Raji (cell line): ENCODE data around the gene TAS1R3.

Source experiments
- POLR2A ChIP-seq: IDR thresholded peaks from 2 replicates; pipeline ENCODE4 v1.6.1; 2011; ENCODE audit warnings: low read depth, low read length, control low read depth; ENCODE audit not compliant: insufficient read depth

The TAS1R3 gene

DNA sequence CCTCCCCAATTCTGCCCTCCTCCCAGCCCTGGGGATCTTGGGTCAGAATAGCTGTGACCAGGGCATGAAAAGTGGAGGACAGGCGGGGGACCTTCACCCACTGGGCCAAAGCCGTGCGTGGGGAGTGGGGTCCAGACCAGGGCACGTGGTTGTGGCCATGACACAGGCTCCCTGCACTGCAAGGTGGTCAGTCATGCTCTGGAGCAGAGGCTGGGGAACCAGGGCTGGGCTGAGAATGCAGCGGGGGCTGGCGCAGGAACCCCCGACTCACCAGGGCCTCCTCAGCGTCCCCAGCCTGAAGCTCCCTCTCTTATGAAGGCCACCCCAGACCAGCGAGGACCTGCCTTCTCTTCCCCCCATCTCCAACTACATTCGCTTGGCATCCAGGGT lies 15.4 kb downstream of the TAS1R3 start:
- no peak for TF ChIP-seq POLR2A

- no peak for TF ChIP-seq POLR2A
Observed at GRCh38 chr1:1347026-1347595, 16.0 kb downstream of the TAS1R3 start.

DNA sequence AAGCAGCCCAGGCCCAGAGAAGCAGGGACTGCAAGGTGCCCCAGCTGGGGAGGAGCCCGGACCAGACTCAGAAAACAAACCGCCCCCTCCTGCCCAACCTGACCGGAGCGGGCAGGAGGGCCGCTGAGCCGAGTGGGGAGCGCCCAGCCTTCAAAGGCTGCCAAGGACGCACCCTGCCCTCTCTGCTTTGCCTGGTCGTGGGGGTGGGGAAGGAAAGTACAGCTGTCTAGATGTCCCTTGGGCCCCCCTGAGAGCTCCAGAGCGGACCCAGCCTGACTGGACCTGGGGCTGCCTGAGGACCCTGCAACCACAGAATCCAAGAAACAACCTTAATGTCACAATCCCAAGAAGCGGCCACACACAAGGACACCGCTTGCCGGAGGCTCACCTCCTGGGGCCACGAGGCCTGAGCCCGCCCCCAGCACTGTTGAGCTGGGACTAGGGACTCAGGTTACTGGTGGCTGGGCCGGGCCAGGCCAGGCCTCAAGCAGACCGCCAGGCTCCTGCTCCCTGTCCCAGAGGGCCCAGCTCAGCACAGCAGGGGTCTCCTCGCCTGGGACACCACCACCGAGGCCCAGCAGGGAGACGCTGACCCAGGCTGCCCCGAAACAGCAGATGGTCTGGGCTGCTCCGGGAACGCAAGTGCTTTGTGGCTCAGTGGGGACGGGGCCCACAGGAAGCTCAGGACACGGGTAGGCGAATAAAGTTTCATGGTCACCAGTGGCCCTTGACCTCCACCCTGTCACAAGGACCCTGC lies 16.8 kb downstream of the TAS1R3 start:
- no peak for TF ChIP-seq POLR2A

GRCh38 chr1:1348420-1349255 lies 17.6 kb downstream of the TAS1R3 start:
- peak; percentile 18; the same call in 1 of the 2 replicates for TF ChIP-seq POLR2A

- TF ChIP-seq POLR2A = peak; percentile 81
Observed at GRCh38 chr1:1349256-1350012, 18.4 kb downstream of the TAS1R3 start, which contains the start of gene DVL1. Gene DVL1 (minus strand): TSS chr1:1349418. CDS start chr1:1349065, 353 bp downstream.

DNA sequence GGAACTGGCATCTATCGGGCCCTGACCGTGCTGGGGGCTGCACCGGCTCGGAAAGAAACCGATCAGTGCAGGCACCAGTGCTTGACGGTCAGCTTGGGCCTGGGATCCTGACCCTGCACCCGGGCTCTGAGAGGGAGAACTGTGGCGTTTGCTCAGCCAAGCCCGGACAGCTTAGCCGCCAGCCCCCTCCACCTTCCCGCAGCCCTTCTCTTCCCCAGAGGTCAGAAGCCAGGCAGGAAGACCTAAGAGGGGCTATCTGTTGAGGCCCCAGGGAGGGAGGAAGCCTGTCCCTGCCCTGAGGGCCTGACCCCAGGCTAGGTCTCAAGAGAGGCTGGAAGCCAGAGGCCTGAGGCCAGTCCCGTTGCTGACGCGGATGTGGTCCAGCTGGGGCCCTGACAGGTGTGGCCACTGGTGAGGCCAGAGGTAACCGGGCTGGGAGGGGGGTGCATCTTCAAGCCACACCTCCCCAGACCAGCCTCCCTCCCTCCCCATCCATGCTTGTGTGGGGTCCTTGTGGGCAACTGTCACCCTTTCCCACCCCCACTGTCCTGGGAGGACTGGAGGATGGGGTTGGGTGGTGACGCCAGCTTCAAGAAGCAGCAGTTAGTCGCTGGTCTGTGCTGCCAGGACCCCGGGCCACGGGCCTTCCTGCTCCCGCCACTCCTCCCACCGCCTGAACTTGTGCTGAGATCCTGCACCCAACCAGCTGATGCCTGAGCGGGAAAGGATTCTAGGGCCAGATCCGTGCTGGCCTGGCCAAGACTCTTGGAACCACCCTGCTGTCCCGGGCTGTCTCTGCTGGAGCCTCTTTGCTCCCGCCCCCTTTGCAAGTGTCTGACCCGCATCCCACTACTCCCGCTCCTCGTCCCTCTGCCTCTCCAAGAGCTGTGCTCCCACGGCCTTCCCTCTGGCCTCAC lies 20.7 kb downstream of the TAS1R3 start:
- TF ChIP-seq POLR2A = 0 out of 2 replicates have a peak, but pooled peaks have one; percentile 42

GRCh38 chr1:1352786-1353388 lies 21.8 kb downstream of the TAS1R3 start:
- TF ChIP-seq POLR2A = peak; percentile 62

- TF ChIP-seq POLR2A = peak; percentile 44; the same call in 1 of the 2 replicates
Observed at GRCh38 chr1:1353389-1354151, 22.5 kb downstream of the TAS1R3 start.

- peak; percentile 44; the same call in 1 of the 2 replicates for TF ChIP-seq POLR2A
Observed at GRCh38 chr1:1354271-1355247, 23.5 kb downstream of the TAS1R3 start.

- no peak for TF ChIP-seq POLR2A
Observed at GRCh38 chr1:1355416-1355815, 24.3 kb downstream of the TAS1R3 start.

DNA sequence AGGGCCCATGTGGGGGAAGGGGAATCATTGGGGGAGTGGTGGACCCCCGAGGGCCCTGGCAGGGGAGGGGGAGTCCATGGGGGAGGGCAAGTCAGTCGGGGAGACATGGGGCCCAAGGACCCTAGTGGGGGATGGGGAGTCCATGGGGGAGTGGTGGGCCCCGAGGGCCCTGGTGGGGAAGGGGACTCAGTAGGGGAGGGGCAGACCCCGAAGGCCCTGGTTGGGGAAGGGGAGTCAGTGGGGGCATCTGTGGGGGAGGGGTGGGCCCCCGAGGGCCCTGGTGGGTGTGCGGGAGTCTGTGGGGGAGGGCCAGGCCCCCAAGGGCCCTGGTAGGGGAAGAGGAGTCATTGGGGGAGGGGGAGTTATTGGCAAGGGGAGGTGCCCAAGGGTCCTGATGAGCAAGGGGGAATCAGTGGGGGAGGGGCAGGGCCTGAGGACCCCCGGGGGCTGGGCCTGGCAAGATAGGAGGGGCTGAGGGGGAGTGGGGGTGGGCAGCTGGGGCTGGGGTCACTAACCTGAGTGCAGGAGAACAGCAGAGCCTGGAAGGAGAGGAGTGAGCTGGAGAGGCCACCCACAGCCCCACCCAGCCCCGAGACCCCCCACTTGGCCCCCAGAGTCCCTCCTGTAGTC lies 25.2 kb downstream of the TAS1R3 start:
- no peak for TF ChIP-seq POLR2A
